Activated CD8-positive, alpha-beta memory T cell treated with anti-CD3 and anti-CD28 coated beads for 36 hours (primary cell): ENCODE measurements around the gene DMD. TPM values are rescaled to one million over a fixed set of nuclear protein-coding genes. Genes with fewer than 3 reads are reported as not detected.

ENCODE experiments used
- CTCF ChIA-PET: fragments of 350-600 bp; sonication (Branson Sonifier 250); formaldehyde crosslinking; loops from one replicate; lab custom pipeline; 2021; ENCODE audit warnings: antibody characterized with exemption; lab: Charles Lee
- POLR2A ChIA-PET: fragments of 350-600 bp; sonication (Branson Sonifier 250); formaldehyde crosslinking; loops from one replicate; lab custom pipeline; 2021; ENCODE audit warnings: antibody characterized with exemption; lab: Charles Lee
- total RNA-seq, 2 experiments: library from RNA; stranded (reverse); gene quantifications; one replicate each; pipeline ENCODE4 v1.2.3, GENCODE V29; 2021

Gene DMD
- total RNA-seq, 2 experiments from 2014 or later = 0.06 TPM; not detected in 1

DNA sequence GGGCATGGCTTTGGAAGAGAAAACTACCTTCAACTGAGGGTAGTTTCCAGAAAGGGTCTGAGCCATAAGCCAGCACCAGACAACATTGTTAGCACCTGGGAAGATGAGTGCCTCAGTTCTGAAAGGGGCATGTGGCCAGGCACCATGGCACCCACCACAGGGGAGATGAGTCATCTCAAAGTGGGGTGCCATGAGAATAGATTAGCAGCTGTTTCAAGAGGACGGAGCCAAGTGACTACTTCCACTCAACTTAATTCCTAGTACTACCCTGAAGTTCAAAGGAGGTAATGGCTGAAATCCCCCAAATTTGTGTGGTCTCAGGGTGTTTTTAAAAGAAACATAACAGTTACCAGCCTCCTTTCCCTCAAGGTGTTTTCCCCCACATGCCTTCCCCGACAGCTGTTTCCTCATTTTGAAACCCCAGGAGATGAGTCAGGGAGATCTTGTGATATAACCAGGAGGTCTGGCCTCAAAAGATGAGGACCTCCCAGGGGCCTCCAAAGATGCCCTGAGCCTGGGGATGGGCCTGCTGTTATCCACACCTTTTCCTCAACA lies 2111.7 kb downstream of the DMD start:
- POLR2A ChIA-PET = no interaction called here
- CTCF ChIA-PET = no interaction called here

DNA sequence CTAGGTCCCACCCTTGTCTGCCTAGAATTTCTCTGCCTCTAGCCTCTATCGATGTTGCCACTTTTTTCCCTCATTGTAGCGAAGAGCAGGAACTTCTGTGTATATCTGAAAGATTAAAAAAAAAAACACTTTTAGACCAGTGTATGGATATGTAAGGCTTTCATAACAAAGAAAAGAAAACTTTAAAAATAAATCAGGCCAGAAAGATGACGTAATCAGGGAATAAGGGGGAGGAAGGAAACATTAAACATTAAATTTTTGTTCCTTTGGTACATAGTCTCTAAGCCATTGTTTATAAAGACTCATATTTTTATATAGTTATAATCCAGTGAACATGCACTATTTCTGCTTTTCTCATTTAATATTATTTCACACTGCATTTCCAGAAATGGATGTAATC lies 2113.3 kb downstream of the DMD start:
- POLR2A ChIA-PET = no interaction called here
- CTCF ChIA-PET = no interaction called here

DNA sequence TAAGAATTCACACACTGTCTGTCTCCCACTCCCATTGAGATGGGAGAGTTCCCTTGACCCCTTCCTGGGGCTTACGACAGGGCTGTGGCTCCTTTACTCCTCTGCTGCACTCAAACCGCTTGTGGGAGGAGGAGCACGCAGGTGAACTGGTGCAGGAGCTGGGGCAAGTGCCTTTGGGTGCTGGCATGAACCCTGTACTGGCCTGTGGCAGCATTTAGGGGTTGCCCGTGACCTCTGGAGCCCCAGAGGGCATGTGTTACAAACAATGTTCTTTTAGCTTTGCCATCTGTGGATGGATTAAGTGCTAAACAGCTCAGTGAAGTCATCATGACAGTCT lies 2117.7 kb downstream of the DMD start:
- ChIA-PET CTCF (no interaction called here), POLR2A (no interaction called here)

- ChIA-PET CTCF (no interaction called here), POLR2A (no interaction called here)
Measured at GRCh38 chrX:31092970-31093638, 2118.2 kb downstream of the DMD start.

DNA sequence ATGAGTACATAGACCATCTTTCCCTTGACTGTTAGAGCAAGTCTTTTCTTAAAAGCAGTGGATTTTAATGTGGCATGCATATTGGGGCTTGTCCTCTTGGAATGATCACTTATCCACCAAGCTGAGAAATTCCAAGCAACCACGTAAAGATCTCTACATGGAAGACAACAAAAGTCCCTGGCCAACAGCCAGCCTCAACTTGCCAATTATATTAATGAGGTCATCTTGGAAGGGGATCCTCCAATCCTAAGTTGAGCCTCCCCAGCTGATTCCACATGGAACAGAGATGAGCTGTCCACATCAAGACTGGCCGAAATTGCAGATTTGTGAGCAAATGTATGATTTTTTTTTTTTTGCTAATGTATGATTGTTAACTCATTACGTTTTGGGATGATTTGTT lies 2118.9 kb downstream of the DMD start:
- ChIA-PET POLR2A (no interaction called here), CTCF (no interaction called here)

DNA sequence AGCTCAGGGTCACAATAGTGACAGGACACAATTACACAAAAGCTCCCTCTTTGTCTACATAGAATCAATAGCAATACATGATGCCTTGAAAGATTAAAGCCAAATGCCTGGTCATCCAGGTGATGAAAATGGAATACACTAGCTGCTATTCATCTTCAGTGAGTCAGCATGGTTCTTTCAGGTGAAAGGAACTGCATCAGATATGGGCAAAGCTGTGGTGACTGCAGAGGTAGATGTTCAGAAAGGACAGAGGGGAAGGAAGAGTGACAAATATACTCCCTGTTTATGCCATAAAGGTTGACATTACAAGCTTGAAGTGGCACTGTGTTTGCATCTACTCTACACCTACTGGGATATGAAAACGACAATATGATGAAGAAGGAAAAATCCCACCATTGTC lies 2119.5 kb downstream of the DMD start:
- POLR2A ChIA-PET = no interaction called here
- CTCF ChIA-PET = no interaction called here

DNA sequence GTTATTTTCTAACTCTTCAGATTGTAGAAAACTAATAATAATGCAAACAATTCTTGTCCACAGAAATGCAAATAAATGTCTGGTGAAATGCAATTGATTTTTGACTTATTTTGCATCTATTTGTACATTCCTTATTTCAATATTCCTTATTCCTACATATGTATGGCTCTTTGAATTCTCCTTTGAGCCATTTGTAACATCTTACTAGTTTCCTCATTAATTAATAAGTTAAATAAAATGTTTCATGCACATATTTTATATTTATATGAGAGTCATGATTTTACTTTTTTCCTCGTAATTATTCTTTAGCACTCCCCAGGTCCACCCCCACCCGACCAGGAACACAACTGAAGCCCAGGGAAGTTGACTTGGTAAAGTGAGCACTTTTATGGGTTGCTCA lies 2136.8 kb downstream of the DMD start:
- ChIA-PET POLR2A (no interaction called here), CTCF (no interaction called here)

- ChIA-PET CTCF (no interaction called here), POLR2A (no interaction called here)
Measured at GRCh38 chrX:31071725-31072124, 2139.6 kb downstream of the DMD start, which contains the start of gene FTHL17. FTHL17 (minus strand) TSS chrX:31072041; CDS start chrX:31071953, 88 bp downstream.

DNA sequence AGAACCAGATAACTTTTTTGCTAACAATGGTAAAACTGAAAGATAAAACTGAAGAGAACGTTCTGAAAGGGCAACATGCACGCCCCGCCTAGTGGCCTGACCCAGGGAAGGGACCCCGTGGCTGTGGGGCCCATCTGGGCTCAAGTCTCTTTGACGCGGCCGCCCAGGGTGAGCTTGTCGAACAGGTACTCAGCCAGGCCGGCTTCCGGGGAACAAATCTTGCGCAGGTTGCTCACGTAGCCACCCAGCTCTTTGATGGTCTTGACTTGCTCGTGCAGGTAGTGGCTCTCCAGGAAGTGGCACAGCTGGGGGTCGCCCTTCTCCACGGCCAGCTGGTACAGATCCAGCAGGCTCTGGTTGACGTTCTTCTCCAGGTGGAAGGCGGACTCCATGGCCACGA lies 2140.1 kb downstream of the DMD start:
- ChIA-PET CTCF (no interaction called here), POLR2A (no interaction called here)

DNA sequence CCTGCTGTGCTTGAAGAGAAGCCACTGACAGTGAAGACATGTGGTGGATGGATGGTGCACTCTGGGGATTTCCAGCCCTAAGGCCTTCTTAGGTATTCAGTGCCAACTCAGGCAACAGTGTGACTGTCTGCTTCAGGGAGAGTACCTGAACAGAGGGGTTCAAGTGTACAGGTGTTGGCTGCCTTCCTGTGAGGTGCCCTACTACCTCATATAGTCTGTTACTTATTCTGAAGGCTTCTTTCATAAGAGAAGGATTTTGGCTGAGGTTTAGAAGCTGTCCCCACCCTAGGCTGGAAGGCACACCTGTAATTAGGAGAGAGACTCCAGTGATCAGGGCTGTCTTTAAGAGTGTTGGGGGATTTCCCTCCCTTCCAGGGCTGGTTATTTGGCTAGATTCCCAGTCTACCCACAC lies 2141.3 kb downstream of the DMD start:
- ChIA-PET POLR2A (no interaction called here), CTCF (no interaction called here)
